Left renal pelvis (tissue), 4 donors: ENCODE results near the gene ADGRF4. TPM values are rescaled to one million over a fixed set of nuclear protein-coding genes. Genes with fewer than 3 reads are reported as not detected.

ENCODE experiments used
- DNase-seq, 4 donors: peaks; one replicate each; pipeline ENCODE4 v3.0.0-alpha.2; 2013; ENCODE audit warnings: low read depth in 4 of 4, low spot score in 3 of 4
- polyA plus RNA-seq, 4 donors: library from polyadenylated mRNA; unstranded; fragments of 120-200 nt; gene quantifications; one replicate each; pipeline ENCODE4 v1.2.1, GENCODE V29; 2013; ENCODE audit not compliant: insufficient read length in 4 of 4

ADGRF4 gene
- polyA plus RNA-seq, 4 donors, result 0.06 to 0.26 (median 0.26) TPM; not detected in 1

DNA sequence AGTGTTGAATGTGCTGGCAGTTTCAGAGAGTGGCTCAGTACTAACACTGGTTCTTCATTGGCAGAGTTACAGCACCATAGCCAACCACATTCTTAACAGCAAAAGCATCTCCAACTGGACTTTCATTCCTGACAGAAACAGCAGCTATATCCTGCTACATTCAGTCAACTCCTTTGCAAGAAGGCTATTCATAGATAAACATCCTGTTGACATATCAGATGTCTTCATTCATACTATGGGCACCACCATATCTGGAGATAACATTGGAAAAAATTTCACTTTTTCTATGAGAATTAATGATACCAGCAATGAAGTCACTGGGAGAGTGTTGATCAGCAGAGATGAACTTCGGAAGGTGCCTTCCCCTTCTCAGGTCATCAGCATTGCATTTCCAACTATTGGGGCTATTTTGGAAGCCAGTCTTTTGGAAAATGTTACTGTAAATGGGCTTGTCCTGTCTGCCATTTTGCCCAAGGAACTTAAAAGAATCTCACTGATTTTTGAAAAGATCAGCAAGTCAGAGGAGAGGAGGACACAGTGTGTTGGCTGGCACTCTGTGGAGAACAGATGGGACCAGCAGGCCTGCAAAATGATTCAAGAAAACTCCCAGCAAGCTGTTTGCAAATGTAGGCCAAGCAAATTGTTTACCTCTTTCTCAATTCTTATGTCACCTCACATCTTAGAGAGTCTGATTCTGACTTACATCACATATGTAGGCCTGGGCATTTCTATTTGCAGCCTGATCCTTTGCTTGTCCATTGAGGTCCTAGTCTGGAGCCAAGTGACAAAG is 17.0 kb upstream of the ADGRF4 start:
- no peak for DNase-seq

DNA sequence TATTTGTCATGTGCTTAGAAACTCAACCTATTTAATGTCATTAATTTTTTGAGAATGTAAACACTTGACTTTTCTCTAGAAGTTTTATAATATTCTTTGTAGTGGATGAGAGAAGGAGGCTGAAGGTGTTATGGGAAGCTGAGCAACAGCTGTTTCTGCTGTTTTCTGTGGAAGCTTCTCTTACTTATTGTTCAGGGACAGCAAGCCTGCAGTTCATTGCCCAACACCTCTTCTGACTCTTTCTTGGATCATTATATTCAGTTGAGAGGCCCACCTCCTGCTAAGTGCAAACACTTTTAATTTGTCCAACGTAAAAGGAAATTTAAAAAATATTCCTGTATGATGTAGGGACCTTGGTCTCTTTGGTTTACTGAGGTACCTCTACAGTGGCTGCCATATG is 12.0 kb upstream of the ADGRF4 start:
- DNase-seq, result no peak

DNA sequence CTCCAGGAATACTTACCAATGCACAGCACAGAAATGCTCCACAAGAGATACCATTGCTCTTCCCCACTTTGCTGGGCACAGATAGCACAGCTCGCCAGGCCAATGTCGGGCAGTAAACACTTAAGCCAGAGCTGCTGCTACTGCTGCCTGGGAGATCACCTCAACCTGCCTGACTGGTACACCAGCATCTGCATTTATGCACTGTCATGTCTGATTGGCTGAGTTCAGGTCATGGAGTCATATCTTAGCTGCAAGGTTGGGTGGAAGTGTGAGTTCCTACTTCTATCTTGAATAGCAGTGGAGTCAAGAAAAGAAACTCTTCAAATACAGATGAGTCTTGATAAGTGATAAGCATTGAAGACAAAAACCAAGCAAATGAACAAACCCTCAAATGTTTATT is 10.9 kb upstream of the ADGRF4 start:
- DNase-seq, result no peak

DNA sequence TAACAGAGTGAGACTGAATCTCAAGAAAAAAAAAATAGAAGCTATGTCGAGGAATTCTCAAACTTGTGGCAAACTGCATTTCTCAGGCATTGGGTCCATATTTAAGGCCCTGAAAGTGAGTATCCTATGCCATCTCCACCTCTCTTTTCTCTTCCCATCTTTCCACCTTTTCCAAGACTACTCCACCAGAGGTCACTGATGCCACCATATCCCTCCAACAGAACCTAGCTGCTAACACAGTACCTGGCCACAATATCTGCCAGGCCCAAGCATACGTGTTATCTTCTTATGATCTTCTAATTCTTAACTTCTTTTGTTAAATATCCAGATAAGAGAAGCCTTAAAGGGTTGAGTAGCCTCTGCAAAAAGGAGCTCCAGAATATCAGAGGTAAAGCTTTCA is 8.2 kb upstream of the ADGRF4 start:
- no peak for DNase-seq

DNA sequence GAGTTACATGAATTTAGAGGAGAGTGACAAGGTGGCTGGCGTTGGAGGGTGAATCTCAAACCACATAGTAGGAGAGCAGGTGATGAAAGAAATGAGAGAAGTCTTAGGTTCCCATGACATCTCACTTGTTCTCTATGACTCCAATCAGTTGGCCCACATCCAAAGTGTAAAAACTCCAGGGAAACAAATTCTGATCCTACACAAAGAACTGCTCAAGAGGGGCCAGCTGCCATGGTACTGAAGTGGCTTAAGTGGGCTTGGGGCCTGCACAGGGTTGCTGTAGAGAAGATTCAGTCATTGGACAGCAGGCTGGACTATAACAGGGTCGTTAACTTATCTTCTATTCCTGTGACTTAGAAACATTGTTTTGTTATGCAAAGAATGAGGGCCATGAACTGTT is 7.6 kb upstream of the ADGRF4 start:
- DNase-seq, result no peak

DNA sequence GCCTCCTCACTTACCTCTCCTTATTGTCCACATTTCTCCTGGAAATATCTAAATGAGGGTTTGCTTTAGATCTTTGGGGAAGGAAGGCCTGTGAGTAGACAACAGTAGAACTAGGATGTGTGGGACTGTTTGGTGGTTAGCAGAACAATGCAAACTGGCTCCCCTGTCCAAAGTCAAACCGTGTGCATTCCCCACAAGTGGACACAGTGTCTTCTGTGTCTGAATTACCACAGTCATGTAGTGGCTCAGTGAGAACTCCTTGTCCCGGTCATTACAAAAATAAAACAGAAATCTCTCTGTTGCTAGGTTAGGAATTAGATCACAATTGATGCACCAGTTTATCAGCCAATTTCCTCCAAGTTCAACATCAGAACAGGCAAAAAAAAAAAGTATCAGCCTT is 455 bp upstream of the ADGRF4 start:
- DNase-seq, result no peak

DNA sequence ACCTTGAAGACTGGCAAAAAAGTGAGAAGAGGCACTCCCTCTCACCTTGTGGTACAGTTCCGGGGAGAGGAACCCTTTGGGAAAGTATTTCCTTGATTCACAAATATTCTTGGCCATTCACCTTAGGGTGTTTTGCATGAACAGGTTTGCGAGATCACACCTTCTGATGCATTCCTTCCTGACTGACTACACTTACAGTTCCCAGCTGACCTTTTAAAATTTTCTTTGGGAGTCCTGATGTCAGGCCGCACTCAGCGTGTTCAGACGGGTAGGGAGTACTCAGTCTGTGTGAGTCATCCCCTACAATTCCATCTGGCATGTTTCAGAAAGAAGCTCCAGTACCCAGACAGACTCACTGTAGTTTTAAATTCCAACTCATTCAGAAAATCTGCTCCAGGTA is 1.7 kb downstream of the ADGRF4 start:
- DNase-seq, result no peak

DNA sequence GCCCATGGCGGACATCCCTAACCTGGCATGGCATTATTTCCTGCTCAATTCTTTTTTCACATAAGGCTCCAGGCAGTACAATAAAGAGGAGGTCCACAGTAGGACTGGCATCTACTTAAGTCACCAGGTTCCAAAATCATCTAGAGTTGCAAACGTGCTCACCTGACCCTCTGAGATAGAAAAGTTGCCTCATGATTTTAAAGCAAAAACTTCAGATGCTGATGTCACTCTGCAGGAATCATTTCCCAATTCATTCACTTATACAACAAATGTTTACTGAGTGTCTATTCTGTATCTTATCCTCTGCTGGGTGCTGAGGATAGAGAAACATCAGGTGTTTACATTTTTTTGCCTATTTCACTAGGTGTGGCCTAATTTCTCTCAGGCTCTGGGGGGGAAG is 2.2 kb downstream of the ADGRF4 start:
- DNase-seq, result no peak

DNA sequence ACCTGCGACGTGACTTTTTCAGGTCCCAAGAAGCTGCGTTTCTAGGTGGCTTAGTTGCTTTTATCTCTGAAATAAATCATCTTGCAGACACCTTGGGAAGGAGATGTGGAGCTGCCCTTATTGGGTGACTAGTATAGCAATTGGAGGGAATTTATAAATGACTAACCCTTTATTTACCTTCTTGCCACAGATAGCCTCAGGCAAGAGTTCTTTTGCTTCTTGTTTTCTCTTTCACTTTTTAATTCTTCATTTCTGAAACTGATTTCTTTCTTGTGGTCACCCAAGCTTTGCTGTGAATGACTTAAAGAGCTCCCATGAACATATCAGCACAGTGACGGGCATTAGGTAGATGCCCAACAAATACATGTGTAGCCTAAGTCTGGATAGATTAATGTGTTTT is 3.0 kb downstream of the ADGRF4 start:
- DNase-seq, result no peak

DNA sequence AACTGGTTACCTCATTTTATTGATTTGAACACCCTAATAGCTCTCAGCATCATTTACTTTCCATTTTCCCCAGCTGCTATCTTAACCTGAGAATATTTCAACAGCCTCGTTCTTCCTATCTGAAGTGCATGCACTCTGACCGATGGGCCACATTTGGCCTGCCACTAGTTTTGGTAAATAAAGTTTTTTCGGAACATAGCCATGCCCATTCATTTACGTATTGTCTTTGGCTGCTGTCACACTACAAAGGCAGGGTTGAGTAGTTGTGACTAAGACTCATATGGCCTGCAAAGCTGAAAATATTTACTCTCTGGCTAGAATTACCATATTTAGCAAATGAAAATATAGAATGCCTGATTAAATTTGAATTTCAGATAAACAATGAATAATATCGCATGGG is 10.8 kb downstream of the ADGRF4 start:
- DNase-seq, result no peak

DNA sequence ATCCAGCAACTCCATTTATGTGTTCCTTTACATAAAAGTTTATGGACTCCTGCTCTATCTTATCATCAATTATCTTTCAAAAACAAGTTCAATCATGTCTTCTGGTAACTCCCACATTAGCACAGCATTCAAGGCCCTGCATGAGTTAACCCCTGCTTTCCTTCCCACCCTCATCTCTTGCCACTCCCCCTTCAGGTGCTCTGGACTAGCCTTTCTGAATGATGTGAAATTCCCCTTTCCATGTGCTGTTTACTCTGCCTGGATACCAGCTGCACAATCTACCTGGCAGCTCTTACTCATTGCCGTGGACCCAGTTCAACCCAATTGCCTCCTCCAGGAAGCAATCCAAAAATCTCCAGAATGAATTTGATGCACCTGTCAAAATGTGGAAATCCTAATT is 11.9 kb downstream of the ADGRF4 start:
- DNase-seq, result no peak

DNA sequence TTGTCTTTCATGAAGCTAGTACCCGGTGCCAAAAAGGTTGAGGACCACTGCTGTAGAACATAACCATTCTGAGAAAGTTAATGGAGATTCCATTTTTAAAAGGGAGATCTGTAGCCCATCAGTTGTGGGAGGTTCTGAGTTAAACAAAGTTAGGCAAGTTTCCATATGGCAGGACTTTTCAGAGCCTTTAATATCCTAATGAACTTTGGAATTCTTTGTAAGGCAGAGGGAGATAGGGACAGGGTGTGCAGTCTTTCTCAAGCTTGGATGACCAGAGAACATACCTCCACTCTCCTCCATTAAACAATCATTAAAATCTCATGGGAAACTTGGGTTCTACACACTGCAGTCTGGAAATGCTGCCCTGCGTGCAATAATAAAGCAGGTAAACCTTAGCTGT is 14.8 kb downstream of the ADGRF4 start:
- no peak for DNase-seq

DNA sequence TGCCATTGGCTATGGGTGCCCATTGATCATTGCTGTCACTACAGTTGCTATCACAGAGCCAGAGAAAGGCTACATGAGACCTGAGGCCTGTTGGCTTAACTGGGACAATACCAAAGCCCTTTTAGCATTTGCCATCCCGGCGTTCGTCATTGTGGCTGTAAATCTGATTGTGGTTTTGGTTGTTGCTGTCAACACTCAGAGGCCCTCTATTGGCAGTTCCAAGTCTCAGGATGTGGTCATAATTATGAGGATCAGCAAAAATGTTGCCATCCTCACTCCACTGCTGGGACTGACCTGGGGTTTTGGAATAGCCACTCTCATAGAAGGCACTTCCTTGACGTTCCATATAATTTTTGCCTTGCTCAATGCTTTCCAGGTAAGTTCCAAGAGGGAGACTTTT is 16.4 kb downstream of the ADGRF4 start:
- DNase-seq, result no peak

DNA sequence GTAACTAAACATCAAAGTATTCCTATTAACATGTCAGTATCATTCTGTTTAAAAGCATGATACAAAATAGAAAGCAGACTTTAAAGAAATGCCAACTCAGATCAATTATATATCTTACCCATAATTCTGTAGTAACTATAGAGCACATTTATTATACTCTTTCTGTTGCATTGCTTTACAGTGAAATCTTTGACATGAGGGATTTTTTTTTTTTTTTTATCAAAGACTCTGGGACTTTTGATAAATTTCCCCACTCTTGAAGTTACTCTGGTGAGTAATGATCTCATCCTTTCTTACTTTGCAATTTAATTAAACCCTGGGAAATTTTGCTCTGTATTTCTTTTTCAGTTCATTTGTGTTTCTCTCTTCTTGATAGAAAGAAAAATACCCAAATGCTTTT is 17.4 kb downstream of the ADGRF4 start:
- DNase-seq, result no peak

DNA sequence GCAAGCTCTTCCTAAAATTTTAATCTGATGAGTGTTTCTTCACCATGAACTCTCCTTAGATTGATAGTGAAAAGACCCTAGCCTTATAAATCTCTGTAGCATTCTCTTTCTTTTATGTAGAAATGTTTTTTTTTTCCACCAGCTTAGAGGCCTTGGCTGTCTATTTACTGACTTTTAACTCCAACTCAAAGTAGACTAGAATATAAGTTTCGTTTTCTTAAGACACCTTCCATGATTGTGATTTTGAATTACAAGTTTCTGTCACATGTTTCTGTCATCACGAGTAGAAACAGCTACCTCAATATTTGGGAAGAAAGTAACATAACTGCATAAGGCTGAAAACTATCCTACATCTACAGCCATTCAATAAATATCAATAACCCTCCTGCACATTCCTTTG is 17.8 kb downstream of the ADGRF4 start:
- DNase-seq, result no peak

DNA sequence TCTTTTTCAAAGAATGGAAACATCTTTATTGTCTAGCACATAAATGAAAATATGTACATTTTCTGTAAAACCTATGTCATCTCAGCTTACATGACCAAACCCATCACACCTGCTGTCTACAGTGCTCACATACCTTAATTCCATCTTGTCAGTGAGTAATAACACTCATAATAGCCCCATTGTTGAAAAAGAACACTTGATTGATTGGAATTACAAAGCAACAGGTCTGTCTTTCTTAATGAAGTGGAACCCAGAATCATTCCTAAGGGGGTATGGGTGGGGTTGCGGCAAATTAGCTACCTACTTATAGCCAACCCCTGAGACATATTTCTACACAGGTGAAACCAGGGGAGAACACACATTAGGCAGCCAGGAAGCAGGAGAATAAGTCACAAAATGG is 20.2 kb downstream of the ADGRF4 start:
- DNase-seq, result no peak

DNA sequence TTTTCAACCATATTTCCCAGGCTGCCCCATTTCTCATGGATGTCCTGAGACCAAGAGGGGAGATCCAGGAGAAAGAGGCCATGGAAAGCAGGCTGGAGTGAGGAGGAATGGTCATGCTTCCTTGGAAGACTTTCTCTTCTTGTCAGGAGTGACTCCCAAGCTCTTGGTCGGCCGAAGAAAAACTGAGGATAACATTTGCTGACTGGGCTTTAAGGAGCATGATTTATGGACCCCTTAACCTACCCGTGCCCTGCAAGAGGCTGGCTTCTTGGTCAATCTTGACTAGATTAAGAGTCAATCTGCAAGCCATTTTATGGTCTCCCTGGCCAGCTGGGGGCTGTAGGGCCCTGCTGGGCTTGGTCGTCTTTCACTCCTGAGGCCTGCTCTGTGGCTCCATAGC is 22.8 kb downstream of the ADGRF4 start:
- DNase-seq, result no peak

DNA sequence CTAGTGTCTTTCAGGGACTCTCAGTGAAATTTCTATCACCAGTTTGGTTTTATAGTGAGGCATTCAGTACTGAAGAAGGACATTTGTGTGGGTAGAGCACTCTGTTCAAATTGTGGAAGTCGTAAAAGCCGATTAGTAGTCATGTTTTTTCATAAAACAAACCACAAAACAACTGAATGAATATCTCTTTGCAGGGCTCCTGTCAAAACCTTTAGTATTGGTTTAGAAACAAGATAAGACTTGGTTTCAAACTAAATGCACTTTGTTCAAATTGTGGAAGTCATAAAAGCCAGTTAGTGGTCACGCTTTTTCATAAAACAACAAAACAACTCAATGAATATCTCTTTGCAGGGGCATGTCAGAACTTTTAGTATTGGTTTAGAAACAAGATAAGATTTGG is 23.8 kb downstream of the ADGRF4 start:
- DNase-seq, result peak in 1 of 4 donors; percentile 16

DNA sequence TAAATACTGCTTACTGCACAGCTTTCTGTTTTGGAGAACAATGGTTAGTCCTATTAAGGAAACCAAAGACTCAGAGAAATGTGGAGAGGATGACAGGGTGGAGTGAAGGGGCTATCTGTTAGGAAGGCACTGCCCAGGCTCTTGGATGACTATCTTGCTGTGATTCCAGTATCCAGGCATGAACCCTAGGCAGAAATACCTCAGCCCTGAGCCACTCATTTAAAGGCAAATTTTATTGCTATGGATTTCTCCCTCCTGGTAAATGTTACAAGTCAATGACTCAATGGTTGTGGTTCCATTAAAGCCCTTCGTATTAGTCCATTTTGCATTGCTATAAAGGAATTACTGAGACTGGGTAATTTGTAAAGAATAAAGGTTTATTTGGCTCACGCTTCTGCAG is 25.9 kb downstream of the ADGRF4 start:
- no peak for DNase-seq

DNA sequence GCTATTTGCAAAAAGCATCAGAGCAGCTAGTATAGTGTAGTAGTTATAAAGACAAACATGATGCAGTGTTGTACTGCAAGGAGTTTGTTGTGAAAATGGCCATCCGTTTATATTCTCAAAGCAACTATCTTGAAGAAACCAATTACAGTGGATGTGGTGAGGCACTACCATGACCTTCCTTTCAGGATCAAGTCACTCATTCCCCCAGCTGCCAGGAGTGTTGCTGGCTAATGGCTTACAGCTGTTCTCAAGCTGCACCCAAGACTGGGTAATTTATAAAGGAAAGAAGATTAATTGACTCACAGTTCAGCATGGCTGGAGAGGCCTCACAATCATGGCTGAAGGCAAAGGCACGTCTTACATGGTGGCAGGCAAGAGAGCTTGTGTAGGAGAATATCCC is 29.0 kb downstream of the ADGRF4 start:
- DNase-seq, result no peak

DNA sequence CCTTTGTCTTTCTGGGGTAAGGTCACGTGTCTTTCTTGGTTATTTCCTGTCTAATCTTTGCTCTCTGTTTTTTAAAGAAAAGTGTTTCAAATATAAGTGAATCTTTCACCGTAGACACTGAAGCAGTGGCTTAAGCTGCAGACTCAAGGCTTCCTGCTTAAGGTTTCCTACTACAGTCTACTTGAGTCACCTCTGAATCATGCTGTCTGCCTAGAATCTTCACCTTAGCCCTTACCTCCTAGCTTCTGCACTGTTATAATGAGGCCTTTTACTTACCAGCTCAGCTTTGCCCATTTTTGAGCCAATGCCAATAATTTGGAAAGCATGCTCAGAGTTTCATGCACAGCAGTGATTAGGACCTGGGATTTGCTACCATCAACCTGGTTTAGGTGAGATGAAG is 30.6 kb downstream of the ADGRF4 start:
- no peak for DNase-seq

DNA sequence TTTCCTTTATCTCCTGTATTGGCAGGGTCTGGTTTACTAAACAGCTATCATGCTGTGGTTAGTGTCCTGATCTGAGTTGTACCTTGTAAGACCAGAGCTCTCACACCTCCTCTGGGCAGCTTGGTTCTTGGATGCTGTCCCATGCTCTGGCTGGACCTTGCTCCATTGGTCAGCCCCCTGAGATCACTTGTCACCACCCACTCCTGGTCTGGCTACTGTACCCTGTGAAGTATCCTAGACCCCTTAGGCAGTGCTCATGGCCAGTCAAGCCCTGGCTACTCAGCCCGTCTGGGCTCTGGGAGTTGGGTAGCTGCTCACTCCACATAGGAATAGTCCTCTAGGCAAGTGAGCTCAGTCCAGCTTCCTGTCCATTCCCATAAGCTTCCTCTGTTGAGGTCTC is 31.1 kb downstream of the ADGRF4 start:
- no peak for DNase-seq

DNA sequence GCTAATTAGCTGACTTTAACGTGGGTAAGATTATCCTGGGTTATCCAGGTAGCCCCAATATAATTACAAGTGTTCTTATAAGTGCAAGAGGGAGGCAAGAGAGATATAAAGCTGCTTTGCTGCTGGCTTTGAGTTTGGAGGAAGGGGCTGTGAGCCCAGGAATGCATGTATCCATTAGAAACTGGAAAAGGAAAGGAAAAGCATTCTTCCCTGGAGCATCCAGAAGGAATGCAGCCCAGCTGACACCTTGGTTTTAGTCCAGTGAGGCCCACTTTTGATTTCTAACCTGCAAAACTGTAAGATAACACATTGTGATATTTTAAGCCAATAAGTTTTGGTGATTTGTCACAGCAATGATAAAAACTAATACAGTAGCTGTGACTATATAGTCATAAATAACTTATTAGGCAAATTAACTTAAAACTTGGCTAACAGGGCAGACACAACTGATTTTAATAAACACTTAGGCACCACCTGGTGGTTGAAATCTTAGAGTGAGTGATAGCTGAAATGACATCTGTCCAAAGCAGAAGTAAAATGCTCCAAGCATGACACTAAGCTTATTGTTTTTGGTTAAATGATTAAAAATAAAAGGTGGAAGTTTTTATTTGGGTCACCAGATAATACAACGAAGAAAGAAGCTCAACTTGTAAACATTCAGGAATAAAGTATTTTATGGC is 35.6 kb downstream of the ADGRF4 start:
- DNase-seq, result no peak
